HG02870 (cell line): Measurements from ENCODE around the gene SLC48A1.
"Not testable (repeated sequence)": the region's sequence is repeated elsewhere in the genome, so short reads cannot be mapped to it uniquely, and the experiment has no call there.

Experiments used
- ATAC-seq: cut with Tn5 transposase; IDR thresholded peaks from one replicate; pipeline ENCODE4 v1.9.1; 2021; ENCODE audit warnings: mild to moderate bottlenecking, moderate library complexity; ENCODE audit not compliant: unreplicated experiment

Gene SLC48A1

GRCh38 chr12:47808050-47808449 lies 35.0 kb downstream of the SLC48A1 start:
- ATAC-seq = no peak

GRCh38 chr12:47808574-47809365 lies 35.7 kb downstream of the SLC48A1 start:
- no peak for ATAC-seq

GRCh38 chr12:47809518-47809917 lies 36.5 kb downstream of the SLC48A1 start:
- ATAC-seq = not testable (repeated sequence)

GRCh38 chr12:47811072-47811396 lies 38.0 kb downstream of the SLC48A1 start:
- ATAC-seq = no peak

GRCh38 chr12:47811581-47812484 lies 38.8 kb downstream of the SLC48A1 start:
- no peak for ATAC-seq

GRCh38 chr12:47812797-47813510 lies 39.9 kb downstream of the SLC48A1 start:
- ATAC-seq = peak; percentile 66

- peak; percentile 34 for ATAC-seq
These were observed 40.6 kb downstream of the SLC48A1 start for GRCh38 chr12:47813511-47814196.

- no peak for ATAC-seq
These were observed 41.6 kb downstream of the SLC48A1 start for GRCh38 chr12:47814539-47815170.

- not testable (repeated sequence) for ATAC-seq
These were observed 42.4 kb downstream of the SLC48A1 start for GRCh38 chr12:47815447-47815846.

- no peak for ATAC-seq
These were observed 43.6 kb downstream of the SLC48A1 start for GRCh38 chr12:47816403-47817271.

- no peak for ATAC-seq
These were observed 44.4 kb downstream of the SLC48A1 start for GRCh38 chr12:47817272-47818006.

GRCh38 chr12:47818007-47818376 lies 45.0 kb downstream of the SLC48A1 start:
- ATAC-seq = no peak

- no peak for ATAC-seq
These were observed 45.6 kb downstream of the SLC48A1 start for GRCh38 chr12:47818467-47819137.

GRCh38 chr12:47819138-47819895 lies 46.3 kb downstream of the SLC48A1 start:
- ATAC-seq = peak; percentile 33

- peak; percentile 35 for ATAC-seq
These were observed 47.0 kb downstream of the SLC48A1 start, which contains the start of gene HDAC7 for GRCh38 chr12:47819896-47820630. Gene HDAC7, minus strand, starts transcription at chr12:47819903. Its CDS starts 118 bp downstream, at chr12:47819785.

GRCh38 chr12:47820631-47821345 lies 47.8 kb downstream of the SLC48A1 start:
- no peak for ATAC-seq
